Osteoblast (primary cell): ENCODE data around the gene VLDLR. TPM values are rescaled to one million over a fixed set of nuclear protein-coding genes. Genes with fewer than 3 reads are reported as not detected.

Source experiments
- DNase-seq: peaks from one replicate; pipeline ENCODE4 v3.0.0; 2011; ENCODE audit warnings: low spot score, mixed read lengths; ENCODE audit not compliant: insufficient read length; ENCODE audit errors: missing footprints
- H2AFZ ChIP-seq: 2 replicates; pipeline ENCODE4 v1.6.0; 2011; ENCODE audit warnings: mild to moderate bottlenecking, low read length
- H3K27ac ChIP-seq: 2 replicates; pipeline ENCODE4 v1.5.1; 2011; ENCODE audit warnings: mild to moderate bottlenecking, low read depth, low read length, moderate library complexity
- H3K27me3 ChIP-seq: 2 replicates; pipeline ENCODE4 v1.6.0; 2012; ENCODE audit warnings: mild to moderate bottlenecking, control low read depth, inconsistent platforms, low read length, moderate library complexity; ENCODE audit not compliant: insufficient read depth
- H3K36me3 ChIP-seq: 2 replicates; pipeline ENCODE4 v1.5.1; 2011; ENCODE audit warnings: mild to moderate bottlenecking, low read length, control low read depth, moderate library complexity; ENCODE audit not compliant: insufficient read depth
- H3K4me1 ChIP-seq: 2 replicates; pipeline ENCODE4 v1.5.1; 2011; ENCODE audit warnings: mild to moderate bottlenecking, low read length, control low read depth, moderate library complexity; ENCODE audit not compliant: insufficient read depth
- H3K4me2 ChIP-seq: 2 replicates; pipeline ENCODE4 v1.6.0; 2011; ENCODE audit warnings: mild to moderate bottlenecking, low read length; ENCODE audit not compliant: insufficient read depth
- H3K4me3 ChIP-seq: fragments of 200-600 bp; sonication (generic); 3 replicates; pipeline ENCODE4 v1.5.1; 2012; ENCODE audit warnings: mild to moderate bottlenecking, low read length, inconsistent platforms; ENCODE audit not compliant: insufficient read depth
- H3K79me2 ChIP-seq: 2 replicates; pipeline ENCODE4 v1.6.0; 2012; ENCODE audit warnings: mild to moderate bottlenecking, low read length, control low read depth, inconsistent platforms; ENCODE audit not compliant: insufficient read depth
- H3K9me3 ChIP-seq: 2 replicates; pipeline ENCODE4 v1.5.1; 2011; ENCODE audit warnings: low read depth, low read length, control low read depth
- H4K20me1 ChIP-seq: 2 replicates; pipeline ENCODE4 v1.6.0; 2012; ENCODE audit warnings: mild to moderate bottlenecking, low read length, control low read depth; ENCODE audit not compliant: insufficient read depth
- CTCF ChIP-seq: IDR thresholded peaks from 2 replicates; pipeline ENCODE4 v1.5.1; 2011; ENCODE audit warnings: mild to moderate bottlenecking, low read depth, low read length, moderate library complexity; ENCODE audit errors: extremely low read depth
- total RNA-seq: library from RNA; depleted of rRNA; stranded (reverse); fragments of >200 nt; gene quantifications from 2 replicates; pipeline ENCODE4 v1.2.3, GENCODE V29; 2012

VLDLR gene
- total RNA-seq, 1 donor, result 10.1 TPM

- H2AFZ ChIP-seq, result peak overlapping the region; percentile 74
- H4K20me1 ChIP-seq, result no peaks in the 10 kb centered on the region
- H3K9me3 ChIP-seq, result no peaks in the 10 kb centered on the region
- peaks cover 31% of the 10 kb centered on the region for H3K27me3 ChIP-seq
- DNase-seq, result no peak
- TF ChIP-seq CTCF, result no peak
- no peaks in the 10 kb centered on the region for H3K36me3 ChIP-seq
- H3K4me1 ChIP-seq, result peaks cover 12% of the 10 kb centered on the region
- no peaks in the 10 kb centered on the region for H3K79me2 ChIP-seq
- peak overlapping the region; percentile 69 for H3K4me2 ChIP-seq
- H3K27ac ChIP-seq, result no peak overlapping the region
- peak overlapping the region; percentile 71 for H3K4me3 ChIP-seq
Observed at GRCh38 chr9:2623288-2624050, 1.9 kb downstream of the VLDLR start.

GRCh38 chr9:2624051-2624682, 2.6 kb downstream of the VLDLR start:
- Histone ChIP-seq H4K20me1 (no peaks in the 10 kb centered on the region), H3K27ac (no peak overlapping the region), H3K4me3 (no peak overlapping the region), H2AFZ (no peak overlapping the region), H3K27me3 (peaks cover 28% of the 10 kb centered on the region), H3K4me1 (peaks cover 12% of the 10 kb centered on the region), H3K9me3 (no peaks in the 10 kb centered on the region), H3K36me3 (no peaks in the 10 kb centered on the region), H3K4me2 (peak overlapping the region; percentile 69), H3K79me2 (no peaks in the 10 kb centered on the region)
- no peak for TF ChIP-seq CTCF
- DNase-seq, result no peak

- Histone ChIP-seq H3K79me2 (no peaks in the 10 kb centered on the region), H2AFZ (no peak overlapping the region), H3K27ac (no peak overlapping the region), H3K27me3 (peaks cover 25% of the 10 kb centered on the region), H3K36me3 (no peaks in the 10 kb centered on the region), H3K9me3 (no peaks in the 10 kb centered on the region), H3K4me2 (no peak overlapping the region), H4K20me1 (no peaks in the 10 kb centered on the region), H3K4me3 (no peak overlapping the region), H3K4me1 (peaks cover 12% of the 10 kb centered on the region)
- no peak for DNase-seq
- no peak for TF ChIP-seq CTCF
Observed at GRCh38 chr9:2625427-2625826, 3.8 kb downstream of the VLDLR start.

DNA sequence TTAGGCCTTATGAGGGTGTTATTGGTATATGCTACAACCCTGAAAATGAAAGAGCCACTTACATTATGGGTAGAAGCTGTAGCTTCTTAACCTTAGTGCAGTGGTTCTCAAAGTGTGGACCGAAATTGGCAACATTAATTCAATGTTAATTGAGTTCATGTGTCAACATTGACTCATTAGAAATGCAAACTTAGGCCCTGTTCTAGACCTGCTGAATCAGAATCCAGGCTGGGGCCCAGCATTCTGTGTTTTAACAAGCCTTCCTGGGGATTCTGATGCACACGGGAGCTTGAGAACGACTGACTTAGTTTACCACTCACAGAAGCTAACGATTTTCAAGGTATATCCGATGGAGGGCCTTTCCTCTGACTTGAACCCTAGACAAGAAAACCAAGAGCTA, 7.3 kb downstream of the VLDLR start:
- Histone ChIP-seq H3K4me1 (no peaks in the 10 kb centered on the region), H3K4me2 (no peak overlapping the region), H3K79me2 (no peaks in the 10 kb centered on the region), H3K27me3 (peaks cover 6% of the 10 kb centered on the region), H3K27ac (no peak overlapping the region), H2AFZ (no peak overlapping the region), H4K20me1 (no peaks in the 10 kb centered on the region), H3K36me3 (no peaks in the 10 kb centered on the region), H3K9me3 (no peaks in the 10 kb centered on the region), H3K4me3 (no peak overlapping the region)
- no peak for TF ChIP-seq CTCF
- DNase-seq, result no peak
